ENCODE results near the gene ANKS1B.
A peak's percentile ranks its signal among the peaks of the same experiment; 100 is the strongest.
"Not testable (repeated sequence)": the region's sequence is repeated elsewhere in the genome, so short reads cannot be mapped to it uniquely, and the experiment has no call there.

ANKS1B gene

GRCh38 chr12:98838231-98838647, 1146.5 kb downstream of the ANKS1B start:
- Histone ChIP-seq H3F3A (ENCODE audit: insufficient read depth, low read length) (no peaks in the 10 kb centered on the region), H3K4me2 (ENCODE audit: low read length) (no peak overlapping the region), H3K36me3 (ENCODE audit: insufficient read depth, low read length) (no peaks in the 10 kb centered on the region), H3K9ac (ENCODE audit: low read length) (no peak overlapping the region), H3K27ac (ENCODE audit: low read depth, low read length, poor library complexity, severe bottlenecking) (no peak overlapping the region), H3K4me1 (ENCODE audit: insufficient read depth, low read length, severe bottlenecking) (no peaks in the 10 kb centered on the region), H3K27me3 (ENCODE audit: insufficient read depth, low read length) (no peaks in the 10 kb centered on the region), H4K20me1 (ENCODE audit: insufficient read depth, low read length) (no peaks in the 10 kb centered on the region), H3K79me2 (ENCODE audit: insufficient read depth, low read length) (no peaks in the 10 kb centered on the region), H2AFZ (ENCODE audit: low read length) (no peak overlapping the region), H3K4me3 (ENCODE audit: low read depth, low read length, poor library complexity, severe bottlenecking) (no peak overlapping the region), H3K9me2 (ENCODE audit: low read depth, low read length) (no peaks in the 10 kb centered on the region), H3K9me3 (ENCODE audit: low read length) (no peaks in the 10 kb centered on the region)
- TF ChIP-seq CTCF (IDR thresholded peaks at IDR 0.05; ENCODE audit: low read length) (peak; percentile 22; the same call in 1 of the 2 replicates), EZH2 (IDR thresholded peaks at IDR 0.05; ENCODE audit: borderline replicate concordance, low read length) (no peak)

- H3K79me2 ChIP-seq (ENCODE audit: insufficient read depth, low read length): not testable (repeated sequence)
Observed at GRCh38 chr12:98837134-98837752, 1147.5 kb downstream of the ANKS1B start.

GRCh38 chr12:98830657-98831056, 1154.1 kb downstream of the ANKS1B start:
- H3K4me1 ChIP-seq (ENCODE audit: insufficient read depth, low read length, severe bottlenecking): no peaks in the 10 kb centered on the region

More at GRCh38 chr12:98837134-98837752, 1147.5 kb downstream of the ANKS1B start:
- not testable (repeated sequence) for H3K27ac ChIP-seq (ENCODE audit: low read depth, low read length, poor library complexity, severe bottlenecking); H3K9me3 ChIP-seq (ENCODE audit: low read length); H3K4me3 ChIP-seq (ENCODE audit: low read depth, low read length, poor library complexity, severe bottlenecking); H4K20me1 ChIP-seq (ENCODE audit: insufficient read depth, low read length); H3K9ac ChIP-seq (ENCODE audit: low read length); H3K4me2 ChIP-seq (ENCODE audit: low read length); H3K9me2 ChIP-seq (ENCODE audit: low read depth, low read length); H3K27me3 ChIP-seq (ENCODE audit: insufficient read depth, low read length); H3F3A ChIP-seq (ENCODE audit: insufficient read depth, low read length); H2AFZ ChIP-seq (ENCODE audit: low read length); H3K36me3 ChIP-seq (ENCODE audit: insufficient read depth, low read length); H3K4me1 ChIP-seq (ENCODE audit: insufficient read depth, low read length, severe bottlenecking)

More at GRCh38 chr12:98830657-98831056, 1154.1 kb downstream of the ANKS1B start:
- no peak overlapping the region for H3K4me3 ChIP-seq (ENCODE audit: low read depth, low read length, poor library complexity, severe bottlenecking)
- no peak overlapping the region for H2AFZ ChIP-seq (ENCODE audit: low read length)
- H3K27ac ChIP-seq (ENCODE audit: low read depth, low read length, poor library complexity, severe bottlenecking): no peak overlapping the region
- TF ChIP-seq CTCF (IDR thresholded peaks at IDR 0.05; ENCODE audit: low read length): no peak
- no peak for TF ChIP-seq EZH2 (IDR thresholded peaks at IDR 0.05; ENCODE audit: borderline replicate concordance, low read length)
- H3K4me2 ChIP-seq (ENCODE audit: low read length): no peak overlapping the region
- no peaks in the 10 kb centered on the region for H3K9me2 ChIP-seq (ENCODE audit: low read depth, low read length)
- H3K36me3 ChIP-seq (ENCODE audit: insufficient read depth, low read length): no peaks in the 10 kb centered on the region
- H3K27me3 ChIP-seq (ENCODE audit: insufficient read depth, low read length): no peaks in the 10 kb centered on the region
- no peaks in the 10 kb centered on the region for H4K20me1 ChIP-seq (ENCODE audit: insufficient read depth, low read length)
- H3F3A ChIP-seq (ENCODE audit: insufficient read depth, low read length): no peaks in the 10 kb centered on the region
- H3K9me3 ChIP-seq (ENCODE audit: low read length): no peaks in the 10 kb centered on the region
- H3K79me2 ChIP-seq (ENCODE audit: insufficient read depth, low read length): no peaks in the 10 kb centered on the region
- H3K9ac ChIP-seq (ENCODE audit: low read length): no peak overlapping the region

All from OCI-LY1 (cell line).